Neutrophil (primary cell): Measurements from ENCODE around the gene ANTXRL.
"Not testable (repeated sequence)": the region's sequence is repeated elsewhere in the genome, so short reads cannot be mapped to it uniquely, and the experiment has no call there.

Source experiments
- H3K27ac ChIP-seq: fragments of 200-600 bp; sonication (generic); 2 replicates; pipeline ENCODE4 v1.5.1; 2016; ENCODE audit warnings: mild to moderate bottlenecking, moderate library complexity
- H3K27me3 ChIP-seq: fragments of 200-600 bp; sonication (generic); 2 replicates; pipeline ENCODE4 v1.6.0; 2016; ENCODE audit warnings: mild to moderate bottlenecking
- H3K36me3 ChIP-seq: fragments of 200-600 bp; sonication (generic); 2 replicates; pipeline ENCODE4 v1.5.1; 2017
- H3K4me1 ChIP-seq, 2 experiments: fragments of 200-600 bp in 1 of 2; sonication (generic) in 1 of 2; 1 replicate in 1 of 2; 2 replicates in 1 of 2; pipeline versions ENCODE4 v1.5.1 to v1.6.1; 2013 to 2016; ENCODE audit warnings: low read depth in 1 of 2, low read length in 1 of 2, mild to moderate bottlenecking in 1 of 2, moderate library complexity in 1 of 2; ENCODE audit not compliant: control insufficient read depth in 1 of 2, insufficient read depth in 1 of 2
- H3K4me3 ChIP-seq, 2 experiments: fragments of 200-600 bp in 1 of 2; sonication (generic) in 1 of 2; 1 replicate in 1 of 2; 2 replicates in 1 of 2; pipeline ENCODE4 v1.5.1; 2013 to 2016; ENCODE audit warnings: low read depth in 1 of 2, low read length in 1 of 2, mild to moderate bottlenecking in 1 of 2, moderate library complexity in 1 of 2
- H3K9me3 ChIP-seq: fragments of 200-600 bp; sonication (generic); 2 replicates; pipeline ENCODE4 v1.5.1; 2016
- TF ChIP-seq, protein P1 (sequence below): fragments of 200-600 bp; sonication (generic); IDR thresholded peaks from 2 replicates; pipeline ENCODE4 v1.5.1; 2016; ENCODE audit warnings: antibody characterized with exemption

The ANTXRL gene

DNA sequence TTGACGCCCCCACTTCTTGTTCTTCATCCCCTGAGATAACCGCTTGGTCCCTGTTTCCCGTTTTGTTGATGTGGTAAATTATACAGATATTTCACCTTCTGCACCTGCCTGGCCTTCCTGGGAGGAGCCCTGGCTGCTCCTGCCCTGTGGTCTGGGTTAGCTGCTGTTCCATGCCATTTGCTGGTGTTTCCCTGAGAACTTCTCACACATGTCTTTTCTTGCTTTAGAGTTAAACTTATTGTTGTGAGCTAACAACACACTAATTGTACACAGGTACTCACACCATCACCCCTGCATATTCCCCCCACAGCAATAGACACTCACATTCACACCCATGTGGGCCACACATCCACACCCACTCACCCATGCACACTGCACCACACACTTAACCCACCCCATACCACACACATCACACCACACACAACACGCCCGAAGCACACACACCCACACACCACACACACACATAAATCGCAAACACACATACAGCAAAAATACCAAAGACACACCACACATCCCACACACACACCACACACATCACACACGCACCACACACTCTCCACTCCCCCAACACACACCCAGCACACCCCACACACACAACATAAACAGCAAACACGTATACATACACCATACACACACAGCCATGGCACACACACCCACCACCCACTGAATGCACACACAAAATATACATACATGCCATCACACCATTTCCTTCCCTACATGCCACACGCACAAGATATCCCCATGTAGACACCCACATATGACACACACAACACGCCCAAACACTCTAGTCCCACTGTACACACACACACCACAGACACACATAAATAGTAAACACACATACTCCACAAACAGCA is 19.4 kb upstream of the ANTXRL start:
- Histone ChIP-seq H3K4me1 (peaks cover 6% of the 10 kb centered on the region in 2 experiments), H3K27me3 (no peaks in the 10 kb centered on the region), H3K4me3 (no peak overlapping the region), H3K9me3 (no peaks in the 10 kb centered on the region), H3K27ac (no peak overlapping the region), H3K36me3 (no peaks in the 10 kb centered on the region)
- TF ChIP-seq, protein P1, sequence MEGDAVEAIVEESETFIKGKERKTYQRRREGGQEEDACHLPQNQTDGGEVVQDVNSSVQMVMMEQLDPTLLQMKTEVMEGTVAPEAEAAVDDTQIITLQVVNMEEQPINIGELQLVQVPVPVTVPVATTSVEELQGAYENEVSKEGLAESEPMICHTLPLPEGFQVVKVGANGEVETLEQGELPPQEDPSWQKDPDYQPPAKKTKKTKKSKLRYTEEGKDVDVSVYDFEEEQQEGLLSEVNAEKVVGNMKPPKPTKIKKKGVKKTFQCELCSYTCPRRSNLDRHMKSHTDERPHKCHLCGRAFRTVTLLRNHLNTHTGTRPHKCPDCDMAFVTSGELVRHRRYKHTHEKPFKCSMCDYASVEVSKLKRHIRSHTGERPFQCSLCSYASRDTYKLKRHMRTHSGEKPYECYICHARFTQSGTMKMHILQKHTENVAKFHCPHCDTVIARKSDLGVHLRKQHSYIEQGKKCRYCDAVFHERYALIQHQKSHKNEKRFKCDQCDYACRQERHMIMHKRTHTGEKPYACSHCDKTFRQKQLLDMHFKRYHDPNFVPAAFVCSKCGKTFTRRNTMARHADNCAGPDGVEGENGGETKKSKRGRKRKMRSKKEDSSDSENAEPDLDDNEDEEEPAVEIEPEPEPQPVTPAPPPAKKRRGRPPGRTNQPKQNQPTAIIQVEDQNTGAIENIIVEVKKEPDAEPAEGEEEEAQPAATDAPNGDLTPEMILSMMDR: no peak

- no peaks in the 10 kb centered on the region for H3K36me3 ChIP-seq
- no peaks in the 10 kb centered on the region for H3K27me3 ChIP-seq
- no peak overlapping the region for H3K4me3 ChIP-seq
- H3K4me1 ChIP-seq: peaks cover 6% of the 10 kb centered on the region in 2 experiments
- no peak overlapping the region for H3K27ac ChIP-seq
- TF ChIP-seq, protein P1: no peak
- no peaks in the 10 kb centered on the region for H3K9me3 ChIP-seq
Measured at GRCh38 chr10:46268076-46268881, 18.5 kb upstream of the ANTXRL start.

DNA sequence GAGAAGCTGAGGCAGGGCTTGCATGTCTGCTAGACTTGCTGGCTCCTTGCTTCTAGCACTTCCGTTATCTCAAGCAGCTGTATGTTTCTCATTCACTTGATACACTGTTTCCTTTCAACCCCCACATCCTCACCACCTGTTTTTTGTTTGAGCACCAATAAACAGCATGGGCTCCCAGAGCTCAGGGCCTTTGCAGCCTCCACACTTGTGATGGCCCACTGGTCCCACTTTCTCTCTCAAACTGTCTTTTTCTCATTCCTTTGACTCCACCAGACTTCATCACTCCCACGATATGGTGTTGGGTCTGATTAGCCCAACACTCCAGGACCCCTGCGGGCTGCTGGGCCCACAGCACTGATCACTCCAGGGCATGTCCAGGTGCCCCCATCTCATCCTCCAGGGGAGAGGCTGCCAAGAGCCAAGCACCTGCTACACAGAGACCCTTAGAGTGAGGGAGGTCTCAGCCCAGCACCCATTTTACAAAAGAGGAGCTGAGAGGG is 17.2 kb upstream of the ANTXRL start:
- not testable (repeated sequence) for H3K4me1 ChIP-seq, H3K36me3 ChIP-seq, H3K27me3 ChIP-seq, H3K4me3 ChIP-seq, H3K9me3 ChIP-seq, H3K27ac ChIP-seq

DNA sequence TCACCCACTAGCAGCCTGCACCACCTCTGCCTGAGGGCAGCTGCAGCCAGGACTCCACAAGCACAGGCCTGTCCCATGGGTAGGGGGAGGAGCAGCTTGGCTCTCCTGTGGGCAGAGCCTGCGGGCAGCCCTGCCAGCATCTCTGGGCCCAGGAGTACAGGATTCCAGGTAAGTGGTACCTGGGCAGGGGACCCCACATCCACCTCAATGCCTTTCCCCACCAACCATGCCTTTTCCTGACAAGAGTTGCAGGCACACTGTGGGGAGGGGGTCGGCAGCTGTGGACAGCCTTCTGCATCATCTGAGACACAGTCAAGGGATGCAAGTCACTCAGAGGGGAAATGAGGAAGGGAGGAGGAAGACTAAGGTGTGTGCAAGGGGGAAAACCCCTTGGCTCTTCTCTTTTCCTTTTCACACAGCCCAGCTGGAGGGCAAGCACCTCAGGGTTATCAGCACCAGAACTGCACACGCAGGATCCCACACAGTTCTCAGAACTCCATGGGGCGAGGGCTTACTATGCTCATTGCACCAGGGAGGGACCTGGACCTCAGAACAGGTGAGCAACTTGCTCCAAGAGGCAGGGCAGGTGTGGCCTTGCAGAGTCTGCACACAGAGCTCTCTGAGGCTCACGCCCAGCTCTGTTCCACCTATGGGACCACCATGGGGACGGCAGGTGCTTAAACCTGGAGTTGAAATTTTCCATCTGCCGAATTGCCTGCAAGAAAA is 16.5 kb upstream of the ANTXRL start:
- Histone ChIP-seq H3K4me3 (no peak overlapping the region), H3K27ac (no peak overlapping the region), H3K36me3 (no peaks in the 10 kb centered on the region), H3K4me1 (peaks cover 6% of the 10 kb centered on the region in 2 experiments), H3K9me3 (no peaks in the 10 kb centered on the region), H3K27me3 (peaks cover 2% of the 10 kb centered on the region)
- TF ChIP-seq, protein P1: no peak

GRCh38 chr10:46270963-46271530 is 15.8 kb upstream of the ANTXRL start:
- H3K27me3 ChIP-seq, H3K4me1 ChIP-seq, H3K27ac ChIP-seq, H3K4me3 ChIP-seq, H3K9me3 ChIP-seq, H3K36me3 ChIP-seq: not testable (repeated sequence)

GRCh38 chr10:46271795-46272499 is 14.8 kb upstream of the ANTXRL start:
- peaks cover 19% of the 10 kb centered on the region for H3K27me3 ChIP-seq
- H3K27ac ChIP-seq, H3K4me1 ChIP-seq, H3K9me3 ChIP-seq, H3K36me3 ChIP-seq, H3K4me3 ChIP-seq: not testable (repeated sequence)
